K562 (cell line): ENCODE data around the gene ZNF747. TPM values are rescaled to one million over a fixed set of nuclear protein-coding genes. Genes with fewer than 3 reads are reported as not detected.

ENCODE experiments used
- ARID1B ChIP-seq: fragments of 450-650 bp; IDR thresholded peaks from 2 replicates; pipeline ENCODE4 v1.6.1; 2016; ENCODE audit warnings: antibody characterized with exemption, mild to moderate bottlenecking, inconsistent platforms
- ARNT ChIP-seq, 2 experiments: fragments of 450-650 bp; IDR thresholded peaks; 2 replicates each; pipeline ENCODE4 v1.6.1; 2016; ENCODE audit warnings: mild to moderate bottlenecking in 1 of 2
- ASH1L ChIP-seq: fragments of 450-650 bp; IDR thresholded peaks from 2 replicates; pipeline ENCODE4 v1.6.1; 2018; ENCODE audit warnings: borderline replicate concordance, mild to moderate bottlenecking, low read depth; ENCODE audit not compliant: partially characterized antibody
- ELF1 ChIP-seq: fragments of 200-800 bp; sonication (Bioruptor generic); IDR thresholded peaks from 2 replicates; pipeline ENCODE4 v1.6.1; 2016; ENCODE audit warnings: missing genetic modification characterization, missing compliant biosample characterization
- EP300 ChIP-seq: IDR thresholded peaks from 2 replicates; pipeline ENCODE4 v1.6.1; 2012; ENCODE audit warnings: low read length, improper control_type of control experiment
- FOXJ3 ChIP-seq: sonication (generic); formaldehyde crosslinking; IDR thresholded peaks from 2 replicates; pipeline ENCODE4 v1.4.0; 2020; ENCODE audit warnings: mild to moderate bottlenecking, missing genetic modification reagents
- HDAC2 ChIP-seq: fragments of 450-650 bp; IDR thresholded peaks from 2 replicates; pipeline ENCODE4 v1.6.1; 2016; ENCODE audit warnings: mild to moderate bottlenecking
- HDGF ChIP-seq: fragments of 450-650 bp; IDR thresholded peaks from 2 replicates; pipeline ENCODE4 v1.6.1; 2016
- HEY1 ChIP-seq: fragments of 250-450 bp; sonication (Bioruptor Pico); IDR thresholded peaks from 2 replicates; pipeline ENCODE4 v1.5.0; 2020; ENCODE audit warnings: mild to moderate bottlenecking, moderate library complexity, borderline replicate concordance
- HNRNPLL ChIP-seq: fragments of 200-400 bp; formaldehyde crosslinking; IDR thresholded peaks from 2 replicates; pipeline ENCODE4 v1.6.1; 2017; ENCODE audit warnings: low read length, low read depth, mild to moderate bottlenecking; ENCODE audit not compliant: poor library complexity, severe bottlenecking
- KLF6 ChIP-seq: fragments of 250-450 bp; sonication (Bioruptor Pico); IDR thresholded peaks from 2 replicates; pipeline ENCODE4 v1.4.0; 2020; ENCODE audit warnings: mild to moderate bottlenecking, moderate library complexity, borderline replicate concordance
- MNT ChIP-seq, 2 experiments: fragments of 450-650 bp; conservative IDR thresholded peaks; 2 replicates each; pipeline ENCODE4 v1.6.1; 2017; ENCODE audit warnings: mild to moderate bottlenecking in 2 of 2, moderate library complexity in 2 of 2
- RBM34 ChIP-seq: fragments of 200-400 bp; formaldehyde crosslinking; IDR thresholded peaks from 2 replicates; pipeline ENCODE4 v1.6.1; 2018; ENCODE audit warnings: low read length, borderline replicate concordance; ENCODE audit not compliant: insufficient read depth
- SFPQ ChIP-seq: fragments of 200-400 bp; formaldehyde crosslinking; IDR thresholded peaks from 2 replicates; pipeline ENCODE4 v1.6.1; 2017; ENCODE audit warnings: mild to moderate bottlenecking, low read depth, low read length, moderate library complexity
- STAG1 ChIP-seq: sonication (generic); formaldehyde crosslinking; IDR thresholded peaks from 2 replicates; pipeline ENCODE4 v1.5.0; 2020; ENCODE audit warnings: missing genetic modification reagents, borderline replicate concordance
- TCFL5 ChIP-seq: fragments of 250-450 bp; sonication (Bioruptor Pico); conservative IDR thresholded peaks from 2 replicates; pipeline ENCODE4 v1.6.1; 2021; ENCODE audit warnings: mild to moderate bottlenecking, moderate library complexity, matching md5 sums
- WHSC1 ChIP-seq: IDR thresholded peaks from one replicate; pipeline ENCODE4 v1.6.1; 2012; ENCODE audit warnings: low read length, control low read depth, inconsistent platforms
- ZFPM2 ChIP-seq: fragments of 250-450 bp; sonication (Bioruptor Pico); IDR thresholded peaks from 2 replicates; pipeline ENCODE4 v1.5.1; 2022; ENCODE audit warnings: mild to moderate bottlenecking
- ZNF165 ChIP-seq: fragments of 250-450 bp; sonication (Bioruptor Pico); IDR thresholded peaks from 2 replicates; pipeline ENCODE4 v1.4.0; 2020; ENCODE audit warnings: borderline replicate concordance
- ZNF274 ChIP-seq: IDR thresholded peaks from 2 replicates; pipeline ENCODE4 v1.6.1; 2011; ENCODE audit warnings: low read depth, mild to moderate bottlenecking, low read length, moderate library complexity, borderline replicate concordance
- ZNF282 ChIP-seq: sonication (generic); formaldehyde crosslinking; IDR thresholded peaks from 2 replicates; pipeline ENCODE4 v1.8.1; 2023; ENCODE audit warnings: missing genetic modification reagents
- ZSCAN32 ChIP-seq: fragments of 450-650 bp; formaldehyde crosslinking; IDR thresholded peaks from 2 replicates; pipeline ENCODE4 v1.4.0; 2020; ENCODE audit warnings: mild to moderate bottlenecking, moderate library complexity
- polyA plus RNA-seq, 8 experiments: library from polyadenylated mRNA; depleted of rRNA in 4 of 8; stranded (reverse) in 5 of 8; unstranded in 3 of 8; fragments of >200 nt; fragmentation: Nextera tagmentation in 2 of 8; fragmentation: Illumina TruSeq in 1 of 8; extraction: Ambion mirVana in 2 of 8; extraction: Trizol in 1 of 8; gene quantifications; 2 replicates each; pipeline versions ENCODE4 v1.2.1 to v1.2.3, GENCODE V29; 2011 to 2014; ENCODE audit warnings: inconsistent platforms in 1 of 8, missing spikeins in 1 of 8
- total RNA-seq, 7 experiments: library from RNA; depleted of rRNA in 6 of 7; stranded (reverse); fragments of >200 nt in 6 of 7; fragmentation: Illumina TruSeq in 2 of 7; extraction: Trizol in 2 of 7; gene quantifications; 2 replicates each; pipeline versions ENCODE4 v1.2.1 to v1.2.3, GENCODE V29; 2011 to 2021; ENCODE audit warnings: low replicate concordance in 1 of 7
- TF ChIP-seq, protein P1 (sequence below): IDR thresholded peaks from 2 replicates; pipeline ENCODE4 v1.6.1; 2011; ENCODE audit warnings: borderline replicate concordance, low read depth, mild to moderate bottlenecking, moderate library complexity, low read length; ENCODE audit not compliant: insufficient read depth, poor library complexity, severe bottlenecking

Gene ZNF747
- total and polyA plus RNA-seq, 9 of the 15 experiments (the other 6 are each of a cell fraction or from before 2014, with no cell fraction given): 0.14 to 3.3 (median 1.5) TPM

DNA sequence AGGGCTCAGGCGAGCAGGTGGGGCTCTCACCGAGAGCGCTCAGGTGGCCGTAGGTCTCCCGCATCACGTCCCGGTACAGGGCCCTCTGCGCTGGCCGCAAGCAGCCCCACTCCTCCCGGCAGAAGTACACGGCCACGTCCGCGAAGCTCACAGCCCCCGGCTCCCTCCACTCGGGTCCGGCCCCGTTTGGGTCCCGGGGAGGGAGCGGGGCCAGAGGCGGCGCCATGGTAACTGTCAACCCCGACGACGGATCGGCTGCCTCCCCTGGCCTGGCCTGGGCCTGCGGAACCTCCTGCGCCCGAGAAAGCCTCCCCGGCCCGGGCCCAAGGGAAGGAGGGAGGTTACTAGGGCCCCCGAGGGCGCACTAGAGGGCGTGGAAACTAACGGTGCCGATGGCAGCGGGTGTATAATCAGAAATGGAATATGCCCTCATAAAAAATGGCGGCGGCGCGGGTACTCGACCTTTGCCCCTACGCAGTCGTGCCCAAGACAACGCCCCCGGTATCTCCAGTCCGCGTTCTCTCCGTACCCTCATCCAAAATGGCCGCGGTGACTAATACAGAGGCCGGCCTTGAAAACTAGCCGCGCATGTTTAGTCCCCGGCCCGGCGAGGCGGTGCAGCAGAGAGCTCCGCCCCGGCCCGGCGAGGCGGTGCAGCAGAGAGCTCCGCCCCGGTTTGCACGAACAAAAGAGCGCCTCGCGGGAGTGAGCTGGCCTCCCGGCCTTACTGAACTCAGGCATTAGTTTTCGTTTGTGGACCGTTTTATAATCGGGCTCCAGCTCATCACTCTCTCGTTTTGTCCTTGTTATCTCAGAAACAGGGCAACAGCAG, 23.5 kb upstream of the ZNF747 start, which contains the start of gene ZNF764 (continued):
- TF ChIP-seq KLF6 (CRISPR knock-in tag) (peak; percentile 35; the same call in 1 of the 2 replicates), HEY1 (CRISPR knock-in tag) (no peak), ELF1 (peak; percentile 68; the same call in 1 of the 2 replicates), HDAC2 (no peak), HDGF (no peak), TCFL5 (CRISPR knock-in tag) (peak; percentile 21; the same call in 1 of the 2 replicates), ARID1B (no peak), ZNF282 (CRISPR knock-in tag) (no peak), ARNT (IDR thresholded peaks at IDR 0.05) (no peak), ZNF274 (no peak), EP300 (peak; percentile 14; the same call in 1 of the 2 replicates), SFPQ (no peak), HNRNPLL (peak; percentile 87), ASH1L (no peak), RBM34 (no peak), ZNF165 (CRISPR knock-in tag) (no peak), WHSC1 (no peak), MNT (conservative IDR thresholded peaks at IDR 0.05) (peak; percentile 59 to 84; a peak in 3 of 4 replicates), ZSCAN32 (CRISPR knock-in tag) (no peak), ZFPM2 (CRISPR knock-in tag) (no peak), STAG1 (CRISPR knock-in tag) (no peak), FOXJ3 (CRISPR knock-in tag) (no peak)
- TF ChIP-seq, protein P1, sequence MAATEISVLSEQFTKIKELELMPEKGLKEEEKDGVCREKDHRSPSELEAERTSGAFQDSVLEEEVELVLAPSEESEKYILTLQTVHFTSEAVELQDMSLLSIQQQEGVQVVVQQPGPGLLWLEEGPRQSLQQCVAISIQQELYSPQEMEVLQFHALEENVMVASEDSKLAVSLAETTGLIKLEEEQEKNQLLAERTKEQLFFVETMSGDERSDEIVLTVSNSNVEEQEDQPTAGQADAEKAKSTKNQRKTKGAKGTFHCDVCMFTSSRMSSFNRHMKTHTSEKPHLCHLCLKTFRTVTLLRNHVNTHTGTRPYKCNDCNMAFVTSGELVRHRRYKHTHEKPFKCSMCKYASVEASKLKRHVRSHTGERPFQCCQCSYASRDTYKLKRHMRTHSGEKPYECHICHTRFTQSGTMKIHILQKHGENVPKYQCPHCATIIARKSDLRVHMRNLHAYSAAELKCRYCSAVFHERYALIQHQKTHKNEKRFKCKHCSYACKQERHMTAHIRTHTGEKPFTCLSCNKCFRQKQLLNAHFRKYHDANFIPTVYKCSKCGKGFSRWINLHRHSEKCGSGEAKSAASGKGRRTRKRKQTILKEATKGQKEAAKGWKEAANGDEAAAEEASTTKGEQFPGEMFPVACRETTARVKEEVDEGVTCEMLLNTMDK: no peak
